Activated T-cell treated with anti-CD3 and anti-CD28 coated beads, Interleukin-2, amount 50 U/mL, for 4 hours (primary cell): ENCODE results near the gene CCDC61. TPM values are rescaled to one million over a fixed set of nuclear protein-coding genes. Genes with fewer than 3 reads are reported as not detected.
A peak's percentile ranks its signal among the peaks of the same experiment; 100 is the strongest.

ENCODE experiments used
- ATAC-seq, 2 donors: fragments of 200-7000 bp; cut with Tn5 transposase; one replicate each; pipeline ENCODE4 v1.10.0; 2021
- DNase-seq: peaks from one replicate; pipeline ENCODE4 v3.0.0-alpha.2; 2020
- H3K27me3 Mint-ChIP-seq: one replicate; pipeline ENCODE4 v1.8.0; 2021; ENCODE audit warnings: low read depth, mixed read lengths
- H3K36me3 Mint-ChIP-seq: one replicate; pipeline ENCODE4 v1.8.0; 2022; ENCODE audit warnings: mixed read lengths; ENCODE audit not compliant: insufficient read depth
- H3K4me1 Mint-ChIP-seq: one replicate; pipeline ENCODE4 v1.8.0; 2021; ENCODE audit warnings: low read depth, mixed read lengths
- H3K4me3 Mint-ChIP-seq: one replicate; pipeline ENCODE4 v1.8.0; 2021; ENCODE audit warnings: mild to moderate bottlenecking, moderate library complexity, mixed read lengths
- H3K9me3 Mint-ChIP-seq: one replicate; pipeline ENCODE4 v1.8.0; 2021; ENCODE audit warnings: mixed read lengths
- total RNA-seq, 3 donors: library from RNA; stranded (reverse); gene quantifications; one replicate each; pipeline ENCODE4 v1.2.1, GENCODE V29; 2021

Gene CCDC61
- total RNA-seq, 3 donors from 2014 or later, result 16.1 to 18.0 (median 18.0) TPM

- H3K4me3 Mint-ChIP-seq, result no peak overlapping the region
- DNase-seq, result no peak
- H3K27me3 Mint-ChIP-seq, result peaks cover 17% of the 10 kb centered on the region
- H3K9me3 Mint-ChIP-seq, result no peaks in the 10 kb centered on the region
- ATAC-seq, result no peak
- no peaks in the 10 kb centered on the region for H3K36me3 Mint-ChIP-seq
- peaks cover 2% of the 10 kb centered on the region for H3K4me1 Mint-ChIP-seq
These were observed 38.1 kb downstream of the CCDC61 start for GRCh38 chr19:46033401-46033800.

- DNase-seq (no peak), ATAC-seq (no peak)
- H3K4me3 Mint-ChIP-seq, result no peak overlapping the region
- no peaks in the 10 kb centered on the region for H3K36me3 Mint-ChIP-seq
- H3K27me3 Mint-ChIP-seq, result peaks cover 24% of the 10 kb centered on the region
- no peaks in the 10 kb centered on the region for H3K4me1 Mint-ChIP-seq
- no peaks in the 10 kb centered on the region for H3K9me3 Mint-ChIP-seq
These were observed 40.3 kb downstream of the CCDC61 start for GRCh38 chr19:46035546-46035945.

- no peak overlapping the region for H3K4me3 Mint-ChIP-seq
- no peaks in the 10 kb centered on the region for H3K9me3 Mint-ChIP-seq
- H3K4me1 Mint-ChIP-seq, result no peaks in the 10 kb centered on the region
- H3K27me3 Mint-ChIP-seq, result peaks cover 30% of the 10 kb centered on the region
- no peaks in the 10 kb centered on the region for H3K36me3 Mint-ChIP-seq
- no peak for ATAC-seq
- no peak for DNase-seq
These were observed 40.9 kb downstream of the CCDC61 start for GRCh38 chr19:46035986-46036743.

DNA sequence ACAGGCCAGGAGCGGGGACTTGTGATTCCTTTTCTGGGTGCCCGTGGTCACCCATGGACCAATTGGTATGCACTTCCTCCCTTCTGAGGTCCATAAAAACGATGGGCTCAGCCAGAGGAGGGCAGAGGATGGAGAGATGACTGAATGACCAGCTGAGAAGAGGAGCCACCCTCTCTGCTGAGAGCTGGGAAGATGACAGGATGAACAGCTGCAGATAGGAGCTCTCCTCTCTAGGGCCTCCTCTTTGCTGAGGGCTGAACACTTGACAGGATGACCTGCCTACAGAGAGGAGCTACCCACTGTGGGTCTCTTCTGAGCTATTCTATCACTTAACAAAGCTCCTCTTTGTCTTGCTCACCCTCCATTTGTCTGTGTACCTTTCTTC, 41.5 kb downstream of the CCDC61 start:
- Mint-ChIP-seq H3K9me3 (no peaks in the 10 kb centered on the region), H3K36me3 (no peaks in the 10 kb centered on the region), H3K4me1 (no peaks in the 10 kb centered on the region), H3K27me3 (peaks cover 32% of the 10 kb centered on the region), H3K4me3 (no peak overlapping the region)
- ATAC-seq, result no peak
- no peak for DNase-seq

GRCh38 chr19:46040125-46040524, 44.9 kb downstream of the CCDC61 start:
- peaks cover 48% of the 10 kb centered on the region for H3K27me3 Mint-ChIP-seq
- H3K9me3 Mint-ChIP-seq, result no peaks in the 10 kb centered on the region
- no peak for DNase-seq
- no peaks in the 10 kb centered on the region for H3K36me3 Mint-ChIP-seq
- H3K4me1 Mint-ChIP-seq, result no peaks in the 10 kb centered on the region
- H3K4me3 Mint-ChIP-seq, result no peak overlapping the region
- ATAC-seq, result no peak

- H3K4me3 Mint-ChIP-seq, result no peak within 1 kb of the TSS
- H3K4me1 Mint-ChIP-seq, result no peaks in the 10 kb centered on the region
- no peaks in the 10 kb centered on the region for H3K36me3 Mint-ChIP-seq
- H3K27me3 Mint-ChIP-seq, result peaks cover 53% of the 10 kb centered on the region
- ATAC-seq, result no peak
- no peaks in the 10 kb centered on the region for H3K9me3 Mint-ChIP-seq
- DNase-seq, result no peak
These were observed 45.8 kb downstream of the CCDC61 start, which contains the start of gene IGFL4 for GRCh38 chr19:46040952-46041500. IGFL4 (minus strand) TSS chr19:46041002; CDS start chr19:46040962, 40 bp downstream.

DNA sequence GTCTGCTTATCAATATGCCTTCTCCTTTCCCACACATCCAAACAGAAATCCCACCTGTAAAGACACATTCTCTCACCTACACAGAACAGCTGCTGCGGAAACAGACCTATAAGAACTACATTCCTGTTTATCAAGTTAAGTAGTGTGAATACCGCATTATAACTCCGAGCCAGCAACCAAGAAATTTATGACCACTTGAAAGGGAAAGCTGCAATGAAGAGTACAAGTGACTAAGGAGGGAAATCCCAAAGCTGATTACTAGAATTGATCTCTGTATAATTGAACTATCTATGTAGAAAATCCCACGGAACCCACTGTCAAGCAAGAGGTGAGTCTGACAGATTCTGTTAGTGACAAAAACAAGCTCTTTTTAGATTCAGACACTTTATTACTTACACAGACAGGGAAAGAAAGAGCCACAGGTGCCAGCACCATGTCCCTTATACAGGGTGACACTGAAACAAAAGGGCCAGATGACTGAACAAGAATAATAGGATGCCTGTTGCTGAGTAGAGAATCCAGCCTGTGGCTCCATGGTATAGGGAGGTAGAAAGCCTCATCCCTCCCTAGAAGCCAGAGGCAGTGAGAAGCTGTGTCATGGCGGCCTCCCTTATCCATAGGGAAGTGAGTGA, 47.1 kb downstream of the CCDC61 start:
- DNase-seq (no peak), ATAC-seq (peak; percentile 18 to 50)
- no peak overlapping the region for H3K4me3 Mint-ChIP-seq
- no peaks in the 10 kb centered on the region for H3K36me3 Mint-ChIP-seq
- H3K4me1 Mint-ChIP-seq, result no peaks in the 10 kb centered on the region
- H3K9me3 Mint-ChIP-seq, result no peaks in the 10 kb centered on the region
- peaks cover 61% of the 10 kb centered on the region for H3K27me3 Mint-ChIP-seq

- Mint-ChIP-seq H3K9me3 (no peaks in the 10 kb centered on the region), H3K4me3 (no peak overlapping the region), H3K36me3 (no peaks in the 10 kb centered on the region), H3K27me3 (peaks cover 73% of the 10 kb centered on the region), H3K4me1 (no peaks in the 10 kb centered on the region)
- no peak for ATAC-seq
- no peak for DNase-seq
These were observed 48.3 kb downstream of the CCDC61 start for GRCh38 chr19:46043519-46043918.

- no peaks in the 10 kb centered on the region for H3K4me1 Mint-ChIP-seq
- H3K36me3 Mint-ChIP-seq, result no peaks in the 10 kb centered on the region
- ATAC-seq, result no peak
These were observed 54.3 kb downstream of the CCDC61 start for GRCh38 chr19:46049597-46049996.

GRCh38 chr19:46052896-46053295, 57.6 kb downstream of the CCDC61 start:
- peaks cover 64% of the 10 kb centered on the region for H3K27me3 Mint-ChIP-seq
- ATAC-seq (no peak), DNase-seq (no peak)
- no peaks in the 10 kb centered on the region for H3K36me3 Mint-ChIP-seq
- no peaks in the 10 kb centered on the region for H3K9me3 Mint-ChIP-seq
- H3K4me3 Mint-ChIP-seq, result no peak overlapping the region
- no peaks in the 10 kb centered on the region for H3K4me1 Mint-ChIP-seq

More at GRCh38 chr19:46049597-46049996, 54.3 kb downstream of the CCDC61 start:
- Mint-ChIP-seq H3K27me3 (peaks cover 67% of the 10 kb centered on the region), H3K4me3 (no peak overlapping the region), H3K9me3 (no peaks in the 10 kb centered on the region)
- DNase-seq, result no peak

- H3K9me3 Mint-ChIP-seq, result peaks cover 8% of the 10 kb centered on the region
These were observed 61.3 kb downstream of the CCDC61 start for GRCh38 chr19:46056536-46056935.

GRCh38 chr19:46058778-46059177, 63.5 kb downstream of the CCDC61 start:
- no peak for ATAC-seq
- no peak overlapping the region for H3K4me3 Mint-ChIP-seq
- H3K9me3 Mint-ChIP-seq, result peaks cover 8% of the 10 kb centered on the region
- no peak for DNase-seq
- H3K36me3 Mint-ChIP-seq, result no peaks in the 10 kb centered on the region
- H3K4me1 Mint-ChIP-seq, result no peaks in the 10 kb centered on the region
- peaks cover 46% of the 10 kb centered on the region for H3K27me3 Mint-ChIP-seq

More at GRCh38 chr19:46056536-46056935, 61.3 kb downstream of the CCDC61 start:
- ATAC-seq (no peak), DNase-seq (no peak)
- Mint-ChIP-seq H3K36me3 (no peaks in the 10 kb centered on the region), H3K27me3 (peaks cover 46% of the 10 kb centered on the region), H3K4me1 (no peaks in the 10 kb centered on the region), H3K4me3 (no peak overlapping the region)

DNA sequence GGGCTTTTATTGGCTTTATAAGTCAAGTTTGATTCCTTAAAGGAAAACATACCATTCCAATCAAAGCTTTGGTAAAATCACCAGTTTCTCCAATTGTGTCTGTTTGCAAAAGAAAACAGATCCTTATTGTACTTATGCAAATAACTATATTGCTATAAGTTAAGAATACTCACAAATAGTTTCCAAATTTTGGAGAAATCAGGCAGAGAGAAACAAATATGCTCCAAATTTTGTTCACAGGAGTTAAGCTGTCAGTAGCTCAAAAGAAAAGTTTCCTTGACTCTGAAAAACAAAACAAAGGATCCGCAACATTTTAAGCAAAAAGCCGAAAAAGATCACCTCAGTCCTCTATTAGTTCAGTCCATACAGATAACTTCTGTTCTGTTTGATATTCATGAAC, 64.7 kb downstream of the CCDC61 start:
- DNase-seq (no peak), ATAC-seq (no peak)
- Mint-ChIP-seq H3K9me3 (peaks cover 8% of the 10 kb centered on the region), H3K4me1 (no peaks in the 10 kb centered on the region), H3K27me3 (peaks cover 52% of the 10 kb centered on the region), H3K4me3 (no peak overlapping the region), H3K36me3 (no peaks in the 10 kb centered on the region)

GRCh38 chr19:46063201-46063600, 67.9 kb downstream of the CCDC61 start:
- no peak overlapping the region for H3K4me3 Mint-ChIP-seq
- H3K36me3 Mint-ChIP-seq, result no peaks in the 10 kb centered on the region
- peaks cover 8% of the 10 kb centered on the region for H3K9me3 Mint-ChIP-seq
- H3K27me3 Mint-ChIP-seq, result peaks cover 50% of the 10 kb centered on the region
- H3K4me1 Mint-ChIP-seq, result no peaks in the 10 kb centered on the region
- DNase-seq, result no peak
- ATAC-seq, result no peak
